KBM-7 (cell line): ENCODE data around the gene POLD3.

ENCODE experiments used
- DNase-seq: peaks from one replicate; pipeline ENCODE4 v3.0.0-alpha.2; 2015
- in situ Hi-C: fragments of 300-500 bp; cut with MboI; formaldehyde crosslinking; loops from 2 replicates; pipeline ENCODE4 v1.14.3; 2020; ENCODE audit warnings: low sequenced_read_pairs, low pct_unique_long_range_greater_than_20kb, mixed read lengths

POLD3 gene

GRCh38 chr11:74681686-74682651, 89.6 kb downstream of the POLD3 start:
- in situ Hi-C loops: no loop called here
- DNase-seq: no peak

- in situ Hi-C loops: no loop called here
- DNase-seq: no peak
These were observed 90.4 kb downstream of the POLD3 start for GRCh38 chr11:74682731-74683278.

- DNase-seq: no peak
These were observed 91.0 kb downstream of the POLD3 start for GRCh38 chr11:74683279-74683871.

GRCh38 chr11:74683941-74684481, 91.6 kb downstream of the POLD3 start:
- in situ Hi-C loops: no loop called here
- no peak for DNase-seq

More at GRCh38 chr11:74683279-74683871, 91.0 kb downstream of the POLD3 start:
- in situ Hi-C loops: no loop called here

- in situ Hi-C loops: no loop called here
- DNase-seq: no peak
These were observed 92.3 kb downstream of the POLD3 start for GRCh38 chr11:74684661-74685060.

- in situ Hi-C loops: no loop called here
- no peak for DNase-seq
These were observed 93.0 kb downstream of the POLD3 start for GRCh38 chr11:74685338-74685737.

- in situ Hi-C loops: no loop called here
- no peak for DNase-seq
These were observed 93.5 kb downstream of the POLD3 start for GRCh38 chr11:74685905-74686304.

- no peak for DNase-seq
- in situ Hi-C loops: no loop called here
These were observed 94.4 kb downstream of the POLD3 start for GRCh38 chr11:74686792-74687191.

- in situ Hi-C loops: no loop called here
These were observed 95.0 kb downstream of the POLD3 start for GRCh38 chr11:74687237-74688023.

GRCh38 chr11:74689666-74690065, 97.3 kb downstream of the POLD3 start:
- no peak for DNase-seq
- in situ Hi-C loops: no loop called here

More at GRCh38 chr11:74687237-74688023, 95.0 kb downstream of the POLD3 start:
- no peak for DNase-seq

- in situ Hi-C loops: no loop called here
- DNase-seq: no peak
These were observed 99.4 kb downstream of the POLD3 start for GRCh38 chr11:74691755-74692154.
